ENCODE measurements around the gene HPGDS.
"Not testable (repeated sequence)": the region's sequence is repeated elsewhere in the genome, so short reads cannot be mapped to it uniquely, and the experiment has no call there.

HPGDS gene

GRCh38 chr4:94306713-94307112 is 35.9 kb downstream of the HPGDS start:
- in situ Hi-C loops (cut with HindIII; ENCODE audit: low sequenced_read_pairs), result no loop called here
- DNase-seq (ENCODE audit: low read depth), result no peak
- H3K4me3 ChIP-seq (ENCODE audit: low read depth, low read length), result no peak overlapping the region
- TF ChIP-seq, protein P1, sequence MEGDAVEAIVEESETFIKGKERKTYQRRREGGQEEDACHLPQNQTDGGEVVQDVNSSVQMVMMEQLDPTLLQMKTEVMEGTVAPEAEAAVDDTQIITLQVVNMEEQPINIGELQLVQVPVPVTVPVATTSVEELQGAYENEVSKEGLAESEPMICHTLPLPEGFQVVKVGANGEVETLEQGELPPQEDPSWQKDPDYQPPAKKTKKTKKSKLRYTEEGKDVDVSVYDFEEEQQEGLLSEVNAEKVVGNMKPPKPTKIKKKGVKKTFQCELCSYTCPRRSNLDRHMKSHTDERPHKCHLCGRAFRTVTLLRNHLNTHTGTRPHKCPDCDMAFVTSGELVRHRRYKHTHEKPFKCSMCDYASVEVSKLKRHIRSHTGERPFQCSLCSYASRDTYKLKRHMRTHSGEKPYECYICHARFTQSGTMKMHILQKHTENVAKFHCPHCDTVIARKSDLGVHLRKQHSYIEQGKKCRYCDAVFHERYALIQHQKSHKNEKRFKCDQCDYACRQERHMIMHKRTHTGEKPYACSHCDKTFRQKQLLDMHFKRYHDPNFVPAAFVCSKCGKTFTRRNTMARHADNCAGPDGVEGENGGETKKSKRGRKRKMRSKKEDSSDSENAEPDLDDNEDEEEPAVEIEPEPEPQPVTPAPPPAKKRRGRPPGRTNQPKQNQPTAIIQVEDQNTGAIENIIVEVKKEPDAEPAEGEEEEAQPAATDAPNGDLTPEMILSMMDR (IDR thresholded peaks at IDR 0.05; ENCODE audit: low read depth, low read length, missing control alignments), result no peak

- in situ Hi-C loops (cut with HindIII; ENCODE audit: low sequenced_read_pairs), result no loop called here
- DNase-seq (ENCODE audit: low read depth), result no peak
- H3K4me3 ChIP-seq (ENCODE audit: low read depth, low read length), result no peak overlapping the region
- TF ChIP-seq, protein P1 (IDR thresholded peaks at IDR 0.05; ENCODE audit: low read depth, low read length, missing control alignments), result no peak
Measured at GRCh38 chr4:94305466-94306225, 37.0 kb downstream of the HPGDS start.

DNA sequence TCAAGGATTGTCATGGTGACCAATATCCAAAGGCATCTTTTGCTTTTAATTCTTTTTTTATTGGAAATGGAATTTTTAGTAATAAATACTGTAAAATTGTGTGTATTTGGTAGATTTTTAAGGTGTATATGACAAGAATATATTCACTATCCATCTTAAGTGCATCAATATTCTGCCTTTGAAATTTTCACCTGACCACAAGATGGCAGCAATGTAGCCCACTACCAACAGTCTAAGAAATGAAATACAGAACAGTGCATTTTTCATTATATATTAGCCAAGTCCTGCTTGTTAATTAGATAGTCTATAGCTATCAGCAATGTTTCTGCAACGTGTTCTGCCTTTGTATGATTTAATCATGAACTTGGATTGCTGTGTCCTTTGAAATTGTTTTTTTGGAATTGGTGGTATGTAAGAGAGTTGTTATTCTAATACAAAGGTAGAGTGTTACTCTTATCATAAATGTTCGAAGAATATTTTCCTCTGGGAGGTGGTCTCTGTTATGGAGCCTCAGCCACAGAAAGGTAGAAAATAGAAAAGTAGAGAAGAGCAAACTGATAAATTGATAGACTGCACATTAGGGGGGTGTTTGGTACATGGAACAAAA is 38.2 kb downstream of the HPGDS start:
- H3K4me3 ChIP-seq (ENCODE audit: low read depth, low read length), result no peak overlapping the region
- TF ChIP-seq, protein P1 (IDR thresholded peaks at IDR 0.05; ENCODE audit: low read depth, low read length, missing control alignments), result peak; percentile 65
- DNase-seq (ENCODE audit: low read depth), result peak; percentile 12
- in situ Hi-C loops (cut with HindIII; ENCODE audit: low sequenced_read_pairs), result no loop called here

- in situ Hi-C loops (cut with HindIII; ENCODE audit: low sequenced_read_pairs), result no loop called here
- no peak overlapping the region for H3K4me3 ChIP-seq (ENCODE audit: low read depth, low read length)
- no peak for DNase-seq (ENCODE audit: low read depth)
- TF ChIP-seq, protein P1 (IDR thresholded peaks at IDR 0.05; ENCODE audit: low read depth, low read length, missing control alignments), result no peak
Measured at GRCh38 chr4:94302191-94302590, 40.4 kb downstream of the HPGDS start.

- TF ChIP-seq, protein P1 (IDR thresholded peaks at IDR 0.05; ENCODE audit: low read depth, low read length, missing control alignments), result no peak
Measured at GRCh38 chr4:94298725-94299252, 43.8 kb downstream of the HPGDS start.

GRCh38 chr4:94295473-94295872 is 47.2 kb downstream of the HPGDS start:
- in situ Hi-C loops (cut with HindIII; ENCODE audit: low sequenced_read_pairs); DNase-seq (ENCODE audit: low read depth); H3K4me3 ChIP-seq (ENCODE audit: low read depth, low read length): not testable (repeated sequence)

More at GRCh38 chr4:94298725-94299252, 43.8 kb downstream of the HPGDS start:
- no peak overlapping the region for H3K4me3 ChIP-seq (ENCODE audit: low read depth, low read length)
- DNase-seq (ENCODE audit: low read depth), result no peak
- in situ Hi-C loops (cut with HindIII; ENCODE audit: low sequenced_read_pairs), result no loop called here

DNA sequence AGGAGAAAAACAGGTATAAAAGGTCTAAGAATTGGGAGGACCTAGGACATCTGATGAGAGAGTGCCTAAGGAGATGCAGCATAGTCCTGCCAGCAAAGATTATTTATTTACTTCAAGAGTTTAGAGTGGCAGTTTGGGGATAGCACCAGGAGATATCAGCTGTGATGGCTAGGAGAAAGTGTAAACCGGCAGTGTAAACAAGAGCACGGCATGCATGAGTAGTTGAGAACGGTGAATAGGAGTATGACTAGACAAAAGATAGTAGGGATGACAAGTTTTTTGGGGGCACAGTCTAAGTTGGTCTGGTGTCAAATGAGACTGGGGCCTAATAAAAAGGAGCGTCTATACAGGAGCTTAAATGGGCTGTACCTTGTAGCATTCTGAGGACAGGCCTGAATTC is 48.7 kb downstream of the HPGDS start:
- H3K4me3 ChIP-seq (ENCODE audit: low read depth, low read length); DNase-seq (ENCODE audit: low read depth); in situ Hi-C loops (cut with HindIII; ENCODE audit: low sequenced_read_pairs): not testable (repeated sequence)
